ENCODE results near the gene GATD1.

Gene GATD1

DNA sequence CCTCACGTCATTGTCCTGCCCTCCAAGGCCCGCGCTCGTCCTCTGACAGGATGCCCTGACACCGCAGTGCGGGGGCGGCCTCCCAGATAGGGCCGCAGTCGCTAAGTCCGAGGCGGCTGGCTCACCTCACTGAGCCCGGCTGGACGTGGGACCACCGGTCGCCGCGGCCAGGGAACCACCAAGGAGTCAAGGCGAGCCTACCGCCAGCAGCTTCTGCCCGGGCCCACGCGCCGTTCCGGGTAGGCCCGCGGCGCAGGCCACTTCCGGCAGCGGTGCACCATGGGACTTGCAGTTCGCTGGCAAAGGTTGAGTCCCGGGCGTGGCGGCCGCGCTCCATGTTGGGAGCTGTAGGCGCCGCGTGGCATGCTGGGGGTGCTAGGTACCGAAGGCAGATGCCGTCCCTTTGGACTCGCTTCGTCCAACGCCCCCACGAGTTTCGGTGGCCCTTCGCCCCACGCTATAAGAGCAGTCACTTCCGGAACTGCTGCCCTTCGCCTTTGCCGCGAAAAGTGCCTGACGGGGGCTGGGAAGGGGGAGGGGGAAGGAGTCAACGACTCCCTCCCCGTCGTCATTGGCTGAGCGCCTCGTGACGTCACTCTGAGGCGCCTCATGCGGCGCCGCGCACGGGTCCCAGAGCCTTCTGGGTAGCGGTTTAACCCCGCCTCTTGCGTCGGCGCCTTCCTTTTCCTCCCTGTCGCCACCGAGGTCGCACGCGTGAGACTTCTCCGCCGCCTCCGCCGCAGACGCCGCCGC is 32.2 kb upstream of the GATD1 start, which contains the start of gene RPLP2 (continued):
- no peak for TF ChIP-seq ZNF133 (tag by site-specific recombination; IDR thresholded peaks at IDR 0.05)
- TF ChIP-seq ZNF791 (tag by site-specific recombination; IDR thresholded peaks at IDR 0.05): no peak
- TF ChIP-seq ZBTB48 (tag by site-specific recombination; IDR thresholded peaks at IDR 0.05): 0 out of 2 replicates have a peak, but pooled peaks have one; percentile 45
- TF ChIP-seq, protein P1, sequence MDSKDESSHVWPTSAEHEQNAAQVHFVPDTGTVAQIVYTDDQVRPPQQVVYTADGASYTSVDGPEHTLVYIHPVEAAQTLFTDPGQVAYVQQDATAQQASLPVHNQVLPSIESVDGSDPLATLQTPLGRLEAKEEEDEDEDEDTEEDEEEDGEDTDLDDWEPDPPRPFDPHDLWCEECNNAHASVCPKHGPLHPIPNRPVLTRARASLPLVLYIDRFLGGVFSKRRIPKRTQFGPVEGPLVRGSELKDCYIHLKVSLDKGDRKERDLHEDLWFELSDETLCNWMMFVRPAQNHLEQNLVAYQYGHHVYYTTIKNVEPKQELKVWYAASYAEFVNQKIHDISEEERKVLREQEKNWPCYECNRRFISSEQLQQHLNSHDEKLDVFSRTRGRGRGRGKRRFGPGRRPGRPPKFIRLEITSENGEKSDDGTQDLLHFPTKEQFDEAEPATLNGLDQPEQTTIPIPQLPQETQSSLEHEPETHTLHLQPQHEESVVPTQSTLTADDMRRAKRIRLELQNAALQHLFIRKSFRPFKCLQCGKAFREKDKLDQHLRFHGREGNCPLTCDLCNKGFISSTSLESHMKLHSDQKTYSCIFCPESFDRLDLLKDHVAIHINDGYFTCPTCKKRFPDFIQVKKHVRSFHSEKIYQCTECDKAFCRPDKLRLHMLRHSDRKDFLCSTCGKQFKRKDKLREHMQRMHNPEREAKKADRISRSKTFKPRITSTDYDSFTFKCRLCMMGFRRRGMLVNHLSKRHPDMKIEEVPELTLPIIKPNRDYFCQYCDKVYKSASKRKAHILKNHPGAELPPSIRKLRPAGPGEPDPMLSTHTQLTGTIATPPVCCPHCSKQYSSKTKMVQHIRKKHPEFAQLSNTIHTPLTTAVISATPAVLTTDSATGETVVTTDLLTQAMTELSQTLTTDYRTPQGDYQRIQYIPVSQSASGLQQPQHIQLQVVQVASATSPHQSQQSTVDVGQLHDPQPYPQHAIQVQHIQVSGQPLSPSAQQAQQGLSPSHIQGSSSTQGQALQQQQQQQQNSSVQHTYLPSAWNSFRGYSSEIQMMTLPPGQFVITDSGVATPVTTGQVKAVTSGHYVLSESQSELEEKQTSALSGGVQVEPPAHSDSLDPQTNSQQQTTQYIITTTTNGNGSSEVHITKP (tag by site-specific recombination; IDR thresholded peaks at IDR 0.05): peak; percentile 58; the same call in 1 of the 2 replicates
- no peak for TF ChIP-seq ZNF10 (tag by site-specific recombination; IDR thresholded peaks at IDR 0.05)
- peak; percentile 81 for TF ChIP-seq GLIS2 (tag by site-specific recombination; IDR thresholded peaks at IDR 0.05)
- no peak for TF ChIP-seq ZNF138 (tag by site-specific recombination; IDR thresholded peaks at IDR 0.05; ENCODE audit: borderline replicate concordance)
- TF ChIP-seq ZNF426 (tag by site-specific recombination; IDR thresholded peaks at IDR 0.05): no peak
- no peak for TF ChIP-seq GLI2 (tag by site-specific recombination; IDR thresholded peaks at IDR 0.05; ENCODE audit: borderline replicate concordance, low read depth)
- no peak for TF ChIP-seq ZNF747 (tag by site-specific recombination; IDR thresholded peaks at IDR 0.05)
- TF ChIP-seq OSR2 (tag by site-specific recombination; IDR thresholded peaks at IDR 0.05): peak; percentile 16; the same call in 1 of the 2 replicates
- TF ChIP-seq, protein P2, sequence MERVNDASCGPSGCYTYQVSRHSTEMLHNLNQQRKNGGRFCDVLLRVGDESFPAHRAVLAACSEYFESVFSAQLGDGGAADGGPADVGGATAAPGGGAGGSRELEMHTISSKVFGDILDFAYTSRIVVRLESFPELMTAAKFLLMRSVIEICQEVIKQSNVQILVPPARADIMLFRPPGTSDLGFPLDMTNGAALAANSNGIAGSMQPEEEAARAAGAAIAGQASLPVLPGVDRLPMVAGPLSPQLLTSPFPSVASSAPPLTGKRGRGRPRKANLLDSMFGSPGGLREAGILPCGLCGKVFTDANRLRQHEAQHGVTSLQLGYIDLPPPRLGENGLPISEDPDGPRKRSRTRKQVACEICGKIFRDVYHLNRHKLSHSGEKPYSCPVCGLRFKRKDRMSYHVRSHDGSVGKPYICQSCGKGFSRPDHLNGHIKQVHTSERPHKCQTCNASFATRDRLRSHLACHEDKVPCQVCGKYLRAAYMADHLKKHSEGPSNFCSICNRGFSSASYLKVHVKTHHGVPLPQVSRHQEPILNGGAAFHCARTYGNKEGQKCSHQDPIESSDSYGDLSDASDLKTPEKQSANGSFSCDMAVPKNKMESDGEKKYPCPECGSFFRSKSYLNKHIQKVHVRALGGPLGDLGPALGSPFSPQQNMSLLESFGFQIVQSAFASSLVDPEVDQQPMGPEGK (tag by site-specific recombination; IDR thresholded peaks at IDR 0.05): peak; percentile 95
- peak; percentile 67 for TF ChIP-seq EGR2 (tag by site-specific recombination; IDR thresholded peaks at IDR 0.05; ENCODE audit: low read depth)
- no peak for TF ChIP-seq ZNF211 (tag by site-specific recombination; IDR thresholded peaks at IDR 0.05; ENCODE audit: low read depth)
- no peak for TF ChIP-seq ZNF121 (tag by site-specific recombination; IDR thresholded peaks at IDR 0.05)
- peak; percentile 95 for TF ChIP-seq ZNF629 (tag by site-specific recombination; IDR thresholded peaks at IDR 0.05)
- no peak for TF ChIP-seq ZNF19 (tag by site-specific recombination; IDR thresholded peaks at IDR 0.05; ENCODE audit: low read depth)
- peak; percentile 75 for TF ChIP-seq KLF16 (tag by site-specific recombination; IDR thresholded peaks at IDR 0.05)
- 0 out of 2 replicates have a peak, but pooled peaks have one; percentile 30 for TF ChIP-seq ZBTB7A (tag by site-specific recombination; IDR thresholded peaks at IDR 0.05; ENCODE audit: low read depth)
- TF ChIP-seq SP3 (tag by site-specific recombination; IDR thresholded peaks at IDR 0.05): peak; percentile 92
- TF ChIP-seq KLF1 (tag by site-specific recombination; IDR thresholded peaks at IDR 0.05): peak; percentile 66
- TF ChIP-seq, protein P3, sequence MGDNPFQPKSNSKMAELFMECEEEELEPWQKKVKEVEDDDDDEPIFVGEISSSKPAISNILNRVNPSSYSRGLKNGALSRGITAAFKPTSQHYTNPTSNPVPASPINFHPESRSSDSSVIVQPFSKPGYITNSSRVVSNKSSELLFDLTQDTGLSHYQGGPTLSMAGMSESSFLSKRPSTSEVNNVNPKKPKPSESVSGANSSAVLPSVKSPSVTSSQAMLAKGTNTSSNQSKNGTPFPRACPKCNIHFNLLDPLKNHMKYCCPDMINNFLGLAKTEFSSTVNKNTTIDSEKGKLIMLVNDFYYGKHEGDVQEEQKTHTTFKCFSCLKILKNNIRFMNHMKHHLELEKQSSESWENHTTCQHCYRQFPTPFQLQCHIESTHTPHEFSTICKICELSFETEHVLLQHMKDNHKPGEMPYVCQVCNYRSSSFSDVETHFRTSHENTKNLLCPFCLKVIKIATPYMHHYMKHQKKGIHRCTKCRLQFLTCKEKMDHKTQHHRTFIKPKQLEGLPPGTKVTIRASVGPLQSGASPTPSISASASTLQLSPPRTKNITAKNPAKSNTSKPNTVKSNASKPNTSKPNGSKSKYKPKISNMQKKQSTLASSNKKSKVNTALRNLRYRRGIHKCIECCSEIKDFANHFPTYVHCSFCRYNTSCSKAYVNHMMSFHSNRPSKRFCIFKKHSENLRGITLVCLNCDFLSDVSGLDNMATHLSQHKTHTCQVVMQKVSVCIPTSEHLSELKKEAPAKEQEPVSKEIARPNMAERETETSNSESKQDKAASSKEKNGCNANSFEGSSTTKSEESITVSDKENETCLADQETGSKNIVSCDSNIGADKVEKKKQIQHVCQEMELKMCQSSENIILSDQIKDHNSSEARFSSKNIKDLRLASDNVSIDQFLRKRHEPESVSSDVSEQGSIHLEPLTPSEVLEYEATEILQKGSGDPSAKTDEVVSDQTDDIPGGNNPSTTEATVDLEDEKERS (tag by site-specific recombination; IDR thresholded peaks at IDR 0.05): no peak
- no peak for TF ChIP-seq ZNF510 (tag by site-specific recombination; IDR thresholded peaks at IDR 0.05; ENCODE audit: insufficient replicate concordance)
- TF ChIP-seq TRIM28 (IDR thresholded peaks at IDR 0.05; ENCODE audit: borderline replicate concordance, low read length): no peak; the same call in 1 of the 2 replicates
- no peak for TF ChIP-seq ZNF239 (tag by site-specific recombination; IDR thresholded peaks at IDR 0.05)
- TF ChIP-seq ZEB2 (tag by site-specific recombination; IDR thresholded peaks at IDR 0.05): peak; percentile 93
- TF ChIP-seq ZFHX2 (tag by site-specific recombination; conservative IDR thresholded peaks at IDR 0.05): peak; percentile 79
- TF ChIP-seq, protein P4, sequence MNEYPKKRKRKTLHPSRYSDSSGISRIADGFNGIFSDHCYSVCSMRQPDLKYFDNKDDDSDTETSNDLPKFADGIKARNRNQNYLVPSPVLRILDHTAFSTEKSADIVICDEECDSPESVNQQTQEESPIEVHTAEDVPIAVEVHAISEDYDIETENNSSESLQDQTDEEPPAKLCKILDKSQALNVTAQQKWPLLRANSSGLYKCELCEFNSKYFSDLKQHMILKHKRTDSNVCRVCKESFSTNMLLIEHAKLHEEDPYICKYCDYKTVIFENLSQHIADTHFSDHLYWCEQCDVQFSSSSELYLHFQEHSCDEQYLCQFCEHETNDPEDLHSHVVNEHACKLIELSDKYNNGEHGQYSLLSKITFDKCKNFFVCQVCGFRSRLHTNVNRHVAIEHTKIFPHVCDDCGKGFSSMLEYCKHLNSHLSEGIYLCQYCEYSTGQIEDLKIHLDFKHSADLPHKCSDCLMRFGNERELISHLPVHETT (tag by site-specific recombination; IDR thresholded peaks at IDR 0.05): peak; percentile 82; the same call in 1 of the 2 replicates
- no peak for TF ChIP-seq ZNF600 (tag by site-specific recombination; IDR thresholded peaks at IDR 0.05)

Measured in HEK293 (cell line).